Measurements from ENCODE around the gene ACP5. TPM values are rescaled to one million over a fixed set of nuclear protein-coding genes. Genes with fewer than 3 reads are reported as not detected.
A peak's percentile ranks its signal among the peaks of the same experiment; 100 is the strongest.

ACP5 gene
- total RNA-seq, 1 donor from 2014 or later = 6.1 TPM

- DNase-seq (ENCODE audit: extremely low spot score in 2 of 2) = no peak
- intact Hi-C loops (cut with DNase I) = no loop called here
- Histone ChIP-seq H3K9me3 (no peaks in the 10 kb centered on the region), H3K27ac (peak overlapping the region; percentile 53), H3K4me1 (peaks cover 28% of the 10 kb centered on the region), H3K36me3 (peaks cover 0 to 23% of the 10 kb centered on the region in 2 donors), H3K27me3 (no peaks in the 10 kb centered on the region), H3K4me3 (no peak overlapping the region)
- no peak for TF ChIP-seq CTCF (IDR thresholded peaks at IDR 0.05)
- TF ChIP-seq POLR2A (IDR thresholded peaks at IDR 0.05) = no peak
- TF ChIP-seq POLR2AphosphoS5 (IDR thresholded peaks at IDR 0.05; ENCODE audit: insufficient read depth in 1 of 2, low read depth in 1 of 2) = no peak
These were observed 24.6 kb downstream of the ACP5 start for GRCh38 chr19:11552666-11553372.

DNA sequence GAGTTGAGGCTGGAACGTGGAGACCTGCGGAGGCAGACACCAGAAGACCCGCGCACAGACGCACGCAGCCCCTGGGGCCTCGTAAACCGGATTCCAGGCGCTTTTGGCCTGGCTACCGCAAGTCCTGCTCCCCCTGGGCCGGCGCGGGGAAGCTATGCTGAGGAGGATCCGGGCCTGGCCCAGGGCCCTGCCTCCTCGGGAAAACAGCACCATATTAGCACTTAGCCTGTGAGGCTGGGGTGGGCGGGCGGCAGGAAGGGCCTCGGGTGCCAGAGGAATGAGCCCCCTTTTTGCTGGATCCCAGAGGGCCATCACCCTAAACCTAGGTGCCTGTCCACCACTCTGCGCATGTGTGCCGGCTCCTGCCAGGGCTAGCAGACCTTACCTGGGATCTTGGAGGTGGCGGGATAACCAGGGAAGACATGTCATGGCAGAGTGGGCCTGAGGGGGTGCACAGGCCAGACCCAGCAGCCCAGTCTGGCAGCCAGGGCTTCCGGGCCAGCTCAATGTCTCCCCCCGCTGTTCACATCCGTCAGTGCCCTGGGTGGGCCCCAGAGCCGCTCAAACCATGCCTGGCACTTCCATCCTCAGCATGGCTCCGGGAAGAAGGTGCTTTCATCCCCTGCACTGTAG, 25.7 kb downstream of the ACP5 start:
- TF ChIP-seq POLR2AphosphoS5 (IDR thresholded peaks at IDR 0.05; ENCODE audit: insufficient read depth in 1 of 2, low read depth in 1 of 2) (peak; percentile 41 to 74), CTCF (IDR thresholded peaks at IDR 0.05) (no peak)
- peaks cover 17% of the 10 kb centered on the region for H3K4me1 ChIP-seq
- H3K36me3 ChIP-seq = peaks cover 0 to 23% of the 10 kb centered on the region in 2 donors
- H3K27me3 ChIP-seq = no peaks in the 10 kb centered on the region
- DNase-seq (ENCODE audit: extremely low spot score in 2 of 2) = no peak
- intact Hi-C loops (cut with DNase I) = no loop called here
- no peak overlapping the region for H3K4me3 ChIP-seq
- no peaks in the 10 kb centered on the region for H3K9me3 ChIP-seq
- peak overlapping the region; percentile 53 for H3K27ac ChIP-seq

DNA sequence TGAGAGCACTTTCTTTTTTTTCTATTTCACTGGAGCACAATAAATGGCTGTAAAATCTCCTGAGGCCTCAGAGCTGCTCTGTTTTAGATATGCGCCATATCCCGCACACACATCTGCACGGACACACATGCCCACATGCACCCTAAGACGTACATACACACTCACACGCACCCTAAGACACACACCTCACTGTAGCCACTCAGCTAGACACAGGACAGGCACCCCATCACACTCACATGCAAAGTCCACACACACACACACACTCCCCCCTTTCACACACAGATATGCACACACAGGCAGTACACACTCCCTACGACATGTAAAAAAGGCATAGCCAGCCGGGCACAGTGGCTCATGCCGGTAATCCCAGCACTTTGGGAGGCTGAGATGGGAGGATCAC, 27.2 kb downstream of the ACP5 start:
- Histone ChIP-seq H3K36me3 (peaks cover 0 to 19% of the 10 kb centered on the region in 2 donors), H3K4me3 (no peak overlapping the region), H3K9me3 (no peaks in the 10 kb centered on the region), H3K27me3 (no peaks in the 10 kb centered on the region), H3K4me1 (peaks cover 6% of the 10 kb centered on the region), H3K27ac (peak overlapping the region; percentile 53)
- TF ChIP-seq CTCF (IDR thresholded peaks at IDR 0.05) (no peak), POLR2AphosphoS5 (IDR thresholded peaks at IDR 0.05; ENCODE audit: insufficient read depth in 1 of 2, low read depth in 1 of 2) (no peak), POLR2A (IDR thresholded peaks at IDR 0.05) (no peak)
- intact Hi-C loops (cut with DNase I) = no loop called here
- no peak for DNase-seq (ENCODE audit: extremely low spot score in 2 of 2)

GRCh38 chr19:11549386-11549953, 28.0 kb downstream of the ACP5 start:
- peak in 1 of 2 donors; percentile 32 for TF ChIP-seq POLR2AphosphoS5 (IDR thresholded peaks at IDR 0.05; ENCODE audit: insufficient read depth in 1 of 2, low read depth in 1 of 2)
- no peak for TF ChIP-seq CTCF (IDR thresholded peaks at IDR 0.05)
- H3K27ac ChIP-seq = no peak overlapping the region
- no peak overlapping the region for H3K4me3 ChIP-seq
- DNase-seq (ENCODE audit: extremely low spot score in 2 of 2) = no peak
- no peaks in the 10 kb centered on the region for H3K27me3 ChIP-seq
- peaks cover 6% of the 10 kb centered on the region for H3K4me1 ChIP-seq
- intact Hi-C loops (cut with DNase I) = no loop called here
- H3K36me3 ChIP-seq = peaks cover 0 to 17% of the 10 kb centered on the region in 2 donors
- H3K9me3 ChIP-seq = no peaks in the 10 kb centered on the region

Data from vagina (tissue), 2 donors.